ENCODE data around the gene PRKN.

DNA sequence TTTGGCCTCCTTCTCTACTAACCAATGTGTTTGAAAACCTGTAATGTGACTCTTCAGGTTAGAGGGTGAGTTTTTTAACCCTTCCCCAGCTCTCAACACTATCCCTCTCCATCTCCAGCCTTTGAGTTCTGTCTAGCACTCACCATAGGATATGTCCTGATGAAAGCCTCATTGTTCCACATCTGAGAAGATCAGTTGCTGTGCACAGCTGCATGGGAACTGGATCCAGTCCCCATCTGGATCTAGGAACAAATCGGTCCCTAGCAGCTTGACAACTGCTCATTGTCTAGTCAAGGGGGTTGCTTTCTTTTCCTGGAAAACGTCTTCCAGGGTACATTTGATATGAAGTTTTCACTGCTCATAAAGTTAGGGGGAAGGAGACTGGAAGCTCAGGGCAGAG is 1408.3 kb downstream of the PRKN start:
- TF ChIP-seq, protein P1, sequence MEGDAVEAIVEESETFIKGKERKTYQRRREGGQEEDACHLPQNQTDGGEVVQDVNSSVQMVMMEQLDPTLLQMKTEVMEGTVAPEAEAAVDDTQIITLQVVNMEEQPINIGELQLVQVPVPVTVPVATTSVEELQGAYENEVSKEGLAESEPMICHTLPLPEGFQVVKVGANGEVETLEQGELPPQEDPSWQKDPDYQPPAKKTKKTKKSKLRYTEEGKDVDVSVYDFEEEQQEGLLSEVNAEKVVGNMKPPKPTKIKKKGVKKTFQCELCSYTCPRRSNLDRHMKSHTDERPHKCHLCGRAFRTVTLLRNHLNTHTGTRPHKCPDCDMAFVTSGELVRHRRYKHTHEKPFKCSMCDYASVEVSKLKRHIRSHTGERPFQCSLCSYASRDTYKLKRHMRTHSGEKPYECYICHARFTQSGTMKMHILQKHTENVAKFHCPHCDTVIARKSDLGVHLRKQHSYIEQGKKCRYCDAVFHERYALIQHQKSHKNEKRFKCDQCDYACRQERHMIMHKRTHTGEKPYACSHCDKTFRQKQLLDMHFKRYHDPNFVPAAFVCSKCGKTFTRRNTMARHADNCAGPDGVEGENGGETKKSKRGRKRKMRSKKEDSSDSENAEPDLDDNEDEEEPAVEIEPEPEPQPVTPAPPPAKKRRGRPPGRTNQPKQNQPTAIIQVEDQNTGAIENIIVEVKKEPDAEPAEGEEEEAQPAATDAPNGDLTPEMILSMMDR (IDR thresholded peaks at IDR 0.05; ENCODE audit: extremely low read depth in 1 of 2, insufficient read depth in 1 of 2, low read depth in 1 of 2, low read length in 2 of 2) = no peak
- no peak for TF ChIP-seq POLR2A (IDR thresholded peaks at IDR 0.05; ENCODE audit: low read depth, low read length)

Data from endothelial cell of umbilical vein (primary cell).